BJ (cell line): Measurements from ENCODE around the gene TIMP1. TPM values are rescaled to one million over a fixed set of nuclear protein-coding genes. Genes with fewer than 3 reads are reported as not detected.

Experiments
- CTCF ChIA-PET: fragments of 350-600 bp; formaldehyde crosslinking; extraction: SDS; loops from one replicate; lab custom pipeline; 2021; ENCODE audit warnings: antibody characterized with exemption, inconsistent platforms; lab: Yijun Ruan, JAX
- POLR2A ChIA-PET: fragments of 300-600 bp; sonication (Branson Sonifier 250); formaldehyde crosslinking; extraction: SDS; loops from one replicate; lab custom pipeline; 2021; ENCODE audit warnings: antibody characterized with exemption; lab: Charles Lee
- DNase-seq: peaks from one replicate; pipeline ENCODE4 v3.0.0-alpha.2; 2011; ENCODE audit warnings: low read depth
- H3K27me3 ChIP-seq: 2 replicates; pipeline ENCODE4 v1.6.0; 2011; ENCODE audit warnings: low read length; ENCODE audit not compliant: control insufficient read depth, insufficient read depth
- H3K36me3 ChIP-seq: 2 replicates; pipeline ENCODE4 v1.5.1; 2011; ENCODE audit warnings: low read length; ENCODE audit not compliant: control insufficient read depth, insufficient read depth
- H3K4me3 ChIP-seq: 2 replicates; pipeline ENCODE4 v1.5.1; 2011; ENCODE audit warnings: low read depth, mild to moderate bottlenecking, control low read depth, low read length
- CTCF ChIP-seq: IDR thresholded peaks from 2 replicates; pipeline ENCODE4 v1.5.1; 2011; ENCODE audit warnings: low read depth, mild to moderate bottlenecking, control low read depth, inconsistent platforms, low read length, moderate library complexity; ENCODE audit not compliant: insufficient read depth
- polyA plus RNA-seq: library from polyadenylated mRNA; depleted of rRNA; stranded (reverse); fragments of >200 nt; gene quantifications from 2 replicates; pipeline ENCODE4 v1.2.3, GENCODE V29; 2011; rRNA removed
- small RNA-seq: library from RNA; depleted of rRNA; stranded (forward); fragments of <200 nt; gene quantifications from one replicate; pipeline ENCODE3, GENCODE V24; 2012; ENCODE audit warnings: low replicate concordance, low read depth; ENCODE audit not compliant: insufficient read length

TIMP1 gene
- polyA plus RNA-seq, 1 experiment = 1,870 TPM

GRCh38 chrX:47633689-47634590 is 51.7 kb downstream of the TIMP1 start:
- no peak for TF ChIP-seq CTCF
- ChIA-PET CTCF (interaction anchor here (0.6 to 2.8 kb wide), 2 partner anchors 10 to 142 kb away, joined by 3 to 7 read pairs; no protein-coding TSS in a partner anchor), POLR2A (no interaction called here)
- no peaks in the 10 kb centered on the region for H3K27me3 ChIP-seq
- peaks cover 3% of the 10 kb centered on the region for H3K36me3 ChIP-seq
- DNase-seq = no peak
- no peak overlapping the region for H3K4me3 ChIP-seq

- H3K4me3 ChIP-seq = no peak overlapping the region
- ChIA-PET CTCF (interaction anchor here (2.8 kb wide), 1 partner anchor 9 kb away, joined by 7 read pairs; no protein-coding TSS in a partner anchor), POLR2A (no interaction called here)
- no peak for DNase-seq
- peaks cover 3% of the 10 kb centered on the region for H3K36me3 ChIP-seq
- H3K27me3 ChIP-seq = no peaks in the 10 kb centered on the region
- TF ChIP-seq CTCF = no peak
These were observed 52.8 kb downstream of the TIMP1 start for GRCh38 chrX:47634871-47635575.

Small RNAs within 50 kb of the gene (small RNA-seq; reads per million reads assigned to genes)
- not detected for gene MIR4769

Other genes with a start within 250 kb of the TIMP1 start
- gene ZNF157, start 211.9 kb upstream of the TIMP1 start, polyA plus RNA-seq = 0.02 TPM in 1 of 2 replicates, not detected in the other
- 4.8 and 6.5 TPM in 2 replicates for gene ZNF41, start 99.2 kb upstream of the TIMP1 start, polyA plus RNA-seq
- 36.1 and 62.3 TPM in 2 replicates for gene ARAF, start 21.2 kb upstream of the TIMP1 start, polyA plus RNA-seq
- gene SYN1, start 37.4 kb downstream of the TIMP1 start, polyA plus RNA-seq = 0.23 and 0.48 TPM in 2 replicates
- gene CFP, start 47.5 kb downstream of the TIMP1 start, polyA plus RNA-seq = 0.01 and 0.05 TPM in 2 replicates
- 19.8 and 22.4 TPM in 2 replicates for gene ELK1, start 68.1 kb downstream of the TIMP1 start, polyA plus RNA-seq
- gene UXT, start 76.7 kb downstream of the TIMP1 start, polyA plus RNA-seq = 76.9 and 101 TPM in 2 replicates